PFSK-1 (cell line): ENCODE data around the gene JRKL. TPM values are rescaled to one million over a fixed set of nuclear protein-coding genes. Genes with fewer than 3 reads are reported as not detected.
A peak's percentile ranks its signal among the peaks of the same experiment; 100 is the strongest.

Experiments
- FOXP2 ChIP-seq: optimal IDR thresholded peaks from 2 replicates; pipeline ENCODE3; 2011; ENCODE audit warnings: borderline replicate concordance, control low read depth, inconsistent platforms; ENCODE audit not compliant: insufficient read depth; ENCODE audit errors: extremely low read length, extremely low read depth
- POLR2AphosphoS5 ChIP-seq: IDR thresholded peaks from 2 replicates; pipeline ENCODE4 v1.6.1; 2012; ENCODE audit warnings: low read depth, mild to moderate bottlenecking, control low read depth, low read length, moderate library complexity
- REST ChIP-seq, 2 experiments: IDR thresholded peaks; 2 replicates each; pipeline versions ENCODE4 v1.6.1 to v1.8.0; 2011 to 2012; ENCODE audit warnings: low read depth in 2 of 2, low read length in 2 of 2, control low read depth in 1 of 2, inconsistent platforms in 1 of 2, mild to moderate bottlenecking in 1 of 2, moderate library complexity in 1 of 2; ENCODE audit not compliant: insufficient read depth in 1 of 2
- SIN3A ChIP-seq: IDR thresholded peaks from 2 replicates; pipeline ENCODE4 v1.6.1; 2012; ENCODE audit warnings: mild to moderate bottlenecking, low read length, moderate library complexity, borderline replicate concordance; ENCODE audit not compliant: insufficient read depth
- TAF1 ChIP-seq: IDR thresholded peaks from 2 replicates; pipeline ENCODE4 v1.6.1; 2012; ENCODE audit warnings: low read length, control low read depth, borderline replicate concordance; ENCODE audit not compliant: insufficient read depth
- polyA plus RNA-seq: library from polyadenylated mRNA; unstranded; fragments of >200 nt; gene quantifications from one replicate; pipeline ENCODE4 v1.2.1, GENCODE V29; 2012; ENCODE audit warnings: low read depth, missing spikeins; ENCODE audit not compliant: insufficient read length

The JRKL gene
- polyA plus RNA-seq: 3.4 TPM

GRCh38 chr11:96389720-96390487, at the start of gene JRKL, which contains the start of gene CCDC82:
Gene JRKL, plus strand, starts transcription at chr11:96390013. Its CDS starts 637 bp downstream, at chr11:96390650.
Gene CCDC82, minus strand, starts transcription at chr11:96389912. Its CDS starts 5,165 bp downstream, at chr11:96384747.
- TF ChIP-seq FOXP2: peak; percentile 64
- TF ChIP-seq POLR2AphosphoS5: peak; percentile 87
- no peak for TF ChIP-seq REST (IDR thresholded peaks at IDR 0.05; ENCODE audit: insufficient read depth in 1 of 2, low read depth in 2 of 2, low read length in 2 of 2)
- peak; percentile 67; the same call in 1 of the 2 replicates for TF ChIP-seq TAF1
- no peak; the same call in 1 of the 2 replicates for TF ChIP-seq SIN3A

GRCh38 chr11:96340555-96340885, 49.3 kb upstream of the JRKL start:
- TF ChIP-seq SIN3A: no peak
- no peak for TF ChIP-seq REST (IDR thresholded peaks at IDR 0.05; ENCODE audit: insufficient read depth in 1 of 2, low read depth in 2 of 2, low read length in 2 of 2)
- no peak for TF ChIP-seq FOXP2
- TF ChIP-seq TAF1: no peak
- TF ChIP-seq POLR2AphosphoS5: no peak

GRCh38 chr11:96341211-96342013, 48.4 kb upstream of the JRKL start:
- 0 out of 2 replicates have a peak, but pooled peaks have one; percentile 30 for TF ChIP-seq SIN3A
- TF ChIP-seq REST (IDR thresholded peaks at IDR 0.05; ENCODE audit: insufficient read depth in 1 of 2, low read depth in 2 of 2, low read length in 2 of 2): no peak

GRCh38 chr11:96342014-96342960, 47.5 kb upstream of the JRKL start:
- TF ChIP-seq FOXP2 (no peak), SIN3A (no peak), REST (IDR thresholded peaks at IDR 0.05; ENCODE audit: insufficient read depth in 1 of 2, low read depth in 2 of 2, low read length in 2 of 2) (no peak), POLR2AphosphoS5 (no peak), TAF1 (0 out of 2 replicates have a peak, but pooled peaks have one; percentile 34)
